ENCODE data around the gene GRID2. TPM values are rescaled to one million over a fixed set of nuclear protein-coding genes. Genes with fewer than 3 reads are reported as not detected.

The GRID2 gene
- total and polyA plus RNA-seq, 9 of the 15 experiments (the other 6 are each of a cell fraction or from before 2014, with no cell fraction given): 0.04 TPM; not detected in 7

- TF ChIP-seq HMGXB4 (CRISPR knock-in tag; IDR thresholded peaks at IDR 0.05) (no peak), NFIC (IDR thresholded peaks at IDR 0.05) (no peak), KDM1A (IDR thresholded peaks at IDR 0.05) (no peak), GTF2A2 (tag; IDR thresholded peaks at IDR 0.05) (no peak), RAD51 (IDR thresholded peaks at IDR 0.05; ENCODE audit: borderline replicate concordance, low read depth) (no peak), ZNF133 (CRISPR knock-in tag; IDR thresholded peaks at IDR 0.05) (no peak), ZNF551 (CRISPR knock-in tag; IDR thresholded peaks at IDR 0.05) (no peak), ESRRA (IDR thresholded peaks at IDR 0.05; ENCODE audit: borderline replicate concordance, low read depth) (no peak)
These were observed 302.5 kb downstream of the GRID2 start (continued) for GRCh38 chr4:92606227-92606626.

- in situ Hi-C loops (cut with MboI): no loop called here
- Histone ChIP-seq H3K79me2 (ENCODE audit: control insufficient read depth, insufficient read depth, low read length) (no peaks in the 10 kb centered on the region), H3K9me1 (ENCODE audit: control insufficient read depth, insufficient read depth, low read length) (no peaks in the 10 kb centered on the region), H3K4me3 (no peak overlapping the region), H2AFZ (ENCODE audit: low read depth, low read length) (no peak overlapping the region), H3K27ac (ENCODE audit: extremely low read depth, low read depth, low read length) (no peak overlapping the region), H3K4me1 (replicated peaks in 1 of 2; ENCODE audit: control insufficient read depth in 2 of 2, insufficient read depth in 2 of 2, low read length in 2 of 2) (no peaks in the 10 kb centered on the region), H4K20me1 (replicated peaks; ENCODE audit: control insufficient read depth, insufficient read depth, low read length) (no peaks in the 10 kb centered on the region), H3K4me2 (ENCODE audit: insufficient read depth, low read length) (no peak overlapping the region), H3K9me3 (replicated peaks; ENCODE audit: control insufficient read depth, insufficient read depth, low read depth, low read length) (peaks cover 3% of the 10 kb centered on the region; the same call in 1 of the 2 replicates), H3K27me3 (ENCODE audit: control insufficient read depth in 2 of 2, insufficient read depth in 2 of 2, low read length in 2 of 2) (no peaks in the 10 kb centered on the region), H3K9ac (ENCODE audit: insufficient read depth in 1 of 2, low read depth in 2 of 2, low read length in 2 of 2) (no peak overlapping the region), H3K36me3 (ENCODE audit: control insufficient read depth, insufficient read depth, low read length) (no peaks in the 10 kb centered on the region)
- ATAC-seq: no peak
- CTCF ChIA-PET (ENCODE audit: low intra/inter-chr PET ratio): no interaction called here
- no peak for FAIRE-seq
- POLR2A ChIA-PET: no interaction called here
- DNase-seq (ENCODE audit: extremely low read depth in 1 of 4, low spot score in 3 of 4): no peak
- intact Hi-C loops (cut with micrococcal nuclease): no loop called here
- 0% methylated on average over 1 of the region's 1 CpG for WGBS (ENCODE audit: insufficient coverage, low coverage, missing lambda C conversion rate)
- BruUV-seq (replicated peaks): no TSS peak
- TF ChIP-seq POLR3G (IDR thresholded peaks at IDR 0.05; ENCODE audit: extremely low read depth, insufficient read length, insufficient replicate concordance): no peak
- no peak for TF ChIP-seq FOXK1 (CRISPR knock-in tag; IDR thresholded peaks at IDR 0.05; ENCODE audit: borderline replicate concordance)
- no peak for TF ChIP-seq KDM1A (IDR thresholded peaks at IDR 0.05)
- TF ChIP-seq NFRKB (IDR thresholded peaks at IDR 0.05; ENCODE audit: low read depth): no peak
- TF ChIP-seq MAFG (tag; conservative IDR thresholded peaks at IDR 0.05): no peak
- TF ChIP-seq ADNP (tag; IDR thresholded peaks at IDR 0.05): no peak
- no peak for TF ChIP-seq PREB (CRISPR knock-in tag; IDR thresholded peaks at IDR 0.05)
- no peak for TF ChIP-seq IRF9 (tag; IDR thresholded peaks at IDR 0.05)
- no peak for TF ChIP-seq CHCHD3 (CRISPR knock-in tag; IDR thresholded peaks at IDR 0.05)
- no peak for TF ChIP-seq TEAD1 (CRISPR knock-in tag; IDR thresholded peaks at IDR 0.05)
- TF ChIP-seq ZNF232 (CRISPR knock-in tag; IDR thresholded peaks at IDR 0.05): no peak
- TF ChIP-seq JUN (IDR thresholded peaks at IDR 0.05; ENCODE audit: borderline replicate concordance, low read depth, low read length): no peak
- no peak for TF ChIP-seq JUN (CRISPR knock-in tag; IDR thresholded peaks at IDR 0.05; ENCODE audit: borderline replicate concordance)
- TF ChIP-seq ZFP30 (CRISPR knock-in tag; IDR thresholded peaks at IDR 0.05; ENCODE audit: borderline replicate concordance): no peak
- TF ChIP-seq ZNF134 (CRISPR knock-in tag; conservative IDR thresholded peaks at IDR 0.05): no peak
These were observed 311.3 kb downstream of the GRID2 start for GRCh38 chr4:92615049-92615448.
